ENCODE data around the gene BSCL2. TPM values are rescaled to one million over a fixed set of nuclear protein-coding genes. Genes with fewer than 3 reads are reported as not detected.
"Not testable (repeated sequence)": the region's sequence is repeated elsewhere in the genome, so short reads cannot be mapped to it uniquely, and the experiment has no call there.

Gene BSCL2
- total RNA-seq, 4 donors from 2014 or later: 61.7 to 155 (median 75.7) TPM

GRCh38 chr11:62664405-62665074, 42.7 kb downstream of the BSCL2 start:
- peak overlapping the region; percentile 55 to 77 (median 72) for H3K4me3 ChIP-seq
- no peaks in the 10 kb centered on the region for H3K9me3 ChIP-seq
- H3K36me3 ChIP-seq: peaks cover 0 to 6% (median 0%) of the 10 kb centered on the region in 4 donors
- no peaks in the 10 kb centered on the region for H3K27me3 ChIP-seq
- TF ChIP-seq CTCF (IDR thresholded peaks at IDR 0.05) (no peak), EP300 (IDR thresholded peaks at IDR 0.05; ENCODE audit: low read depth) (no peak), POLR2AphosphoS5 (IDR thresholded peaks at IDR 0.05) (no peak), POLR2A (IDR thresholded peaks at IDR 0.05) (no peak)
- H3K4me1 ChIP-seq: peaks cover 18 to 44% (median 33%) of the 10 kb centered on the region in 4 donors
- WGBS, 2 donors (ENCODE audit: low coverage in 1 of 2): 1% methylated on average over 30 of the region's 36 CpGs; no CpG with 5 or more reads in 1 of the 2 donors
- DNase-seq: peak; percentile 74
- in situ Hi-C loops (cut with MboI; ENCODE audit: low pct_ligation_motif_present in 1 of 4, low pct_unique_long_range_greater_than_20kb in 1 of 4, low sequenced_read_pairs in 3 of 4) (no loop called here), intact Hi-C loops (cut with DNase I; ENCODE audit: low total_unique reads) (no loop called here)
- H3K27ac ChIP-seq: peak overlapping the region; percentile 93 to 97 (median 94)

- Histone ChIP-seq H3K27me3 (no peaks in the 10 kb centered on the region), H3K4me3 (no peak overlapping the region), H3K27ac (no peak overlapping the region), H3K36me3 (no peaks in the 10 kb centered on the region), H3K4me1 (peaks cover 5 to 12% (median 8%) of the 10 kb centered on the region in 4 donors), H3K9me3 (no peaks in the 10 kb centered on the region)
- intact Hi-C loops (cut with DNase I; ENCODE audit: low total_unique reads) (no loop called here), in situ Hi-C loops (cut with MboI; ENCODE audit: low pct_ligation_motif_present in 1 of 4, low pct_unique_long_range_greater_than_20kb in 1 of 4, low sequenced_read_pairs in 3 of 4) (no loop called here)
- DNase-seq: no peak
- no peak for TF ChIP-seq EP300 (IDR thresholded peaks at IDR 0.05; ENCODE audit: low read depth)
- TF ChIP-seq POLR2A (IDR thresholded peaks at IDR 0.05): no peak
- no peak for TF ChIP-seq CTCF (IDR thresholded peaks at IDR 0.05)
- TF ChIP-seq POLR2AphosphoS5 (IDR thresholded peaks at IDR 0.05): no peak
- WGBS, 2 donors (ENCODE audit: low coverage in 1 of 2): 67 to 71% methylated on average over 5 of the region's 5 CpGs
Observed at GRCh38 chr11:62656796-62657429, 50.3 kb downstream of the BSCL2 start.

DNA sequence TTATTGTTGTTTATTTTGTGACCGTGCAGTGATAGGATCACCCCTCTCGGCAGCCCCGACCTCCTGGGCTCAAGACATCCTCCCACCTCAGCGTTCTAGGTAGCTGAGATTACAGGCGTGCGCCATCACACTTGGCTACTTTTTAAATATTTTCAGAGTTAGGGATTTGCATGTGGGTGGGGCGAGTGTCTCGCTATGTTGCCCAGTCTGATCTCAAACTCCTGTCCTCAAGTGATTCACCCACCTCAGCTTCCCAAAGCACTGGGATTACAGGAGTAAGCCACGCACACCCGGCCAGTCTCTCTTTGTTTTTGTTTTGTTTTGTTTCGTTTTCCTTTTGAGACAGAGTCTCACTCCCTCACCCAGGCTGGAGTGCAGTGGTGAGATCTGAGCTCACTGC, 52.9 kb downstream of the BSCL2 start:
- Histone ChIP-seq H3K27me3 (no peaks in the 10 kb centered on the region), H3K27ac (no peak overlapping the region), H3K4me3 (no peak overlapping the region), H3K4me1 (peaks cover 9 to 19% (median 12%) of the 10 kb centered on the region in 4 donors), H3K9me3 (no peaks in the 10 kb centered on the region), H3K36me3 (peaks cover 0 to 5% (median 0%) of the 10 kb centered on the region in 4 donors)
- 79 to 87% methylated on average over 4 to 11 of the region's 11 CpGs for WGBS, 2 donors (ENCODE audit: low coverage in 1 of 2)
- no peak for TF ChIP-seq EP300 (IDR thresholded peaks at IDR 0.05; ENCODE audit: low read depth)
- no peak for TF ChIP-seq POLR2AphosphoS5 (IDR thresholded peaks at IDR 0.05)
- no peak for TF ChIP-seq CTCF (IDR thresholded peaks at IDR 0.05)
- TF ChIP-seq POLR2A (IDR thresholded peaks at IDR 0.05): no peak
- intact Hi-C loops (cut with DNase I; ENCODE audit: low total_unique reads) (no loop called here), in situ Hi-C loops (cut with MboI; ENCODE audit: low pct_ligation_motif_present in 1 of 4, low pct_unique_long_range_greater_than_20kb in 1 of 4, low sequenced_read_pairs in 3 of 4) (no loop called here)
- no peak for DNase-seq

DNA sequence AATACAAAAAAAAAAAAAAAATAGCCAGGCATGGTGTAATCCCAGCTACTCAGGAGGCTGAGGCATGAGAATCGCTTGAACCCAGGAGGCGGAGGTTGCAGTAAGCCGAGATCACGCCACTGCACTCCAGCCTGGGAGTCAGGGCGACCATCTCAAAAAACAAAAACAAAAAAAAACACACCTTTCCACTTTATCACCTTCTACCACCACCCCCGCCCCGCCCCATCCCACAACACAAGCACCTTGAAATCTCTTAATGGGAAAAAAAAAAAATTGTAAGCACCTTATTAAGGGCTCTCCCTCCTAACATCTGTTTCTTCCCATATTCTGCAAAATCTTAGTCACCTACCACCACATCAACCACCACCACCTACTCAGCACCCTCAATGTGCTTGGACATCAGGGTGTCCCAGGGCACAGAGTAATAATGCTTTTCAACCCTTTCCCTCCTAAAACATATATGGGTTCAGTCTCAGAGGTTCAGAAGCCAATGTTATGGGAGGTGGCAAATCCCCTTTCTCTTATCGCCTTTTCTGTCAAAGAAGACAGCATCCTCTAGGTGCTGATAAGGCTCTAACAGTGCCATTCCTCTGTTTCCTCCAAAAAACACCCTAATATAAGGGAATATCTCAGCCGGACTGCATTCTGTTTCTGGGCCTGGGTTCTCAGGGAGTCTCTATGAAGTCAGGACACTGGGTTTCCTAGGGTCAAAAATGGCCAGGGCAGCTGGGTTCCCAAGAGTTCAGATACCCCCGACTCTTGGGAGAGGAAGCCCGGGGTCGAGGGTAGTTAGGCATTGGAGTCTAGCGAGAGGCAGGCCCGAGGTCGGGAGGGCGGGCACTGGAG, 54.8 kb downstream of the BSCL2 start:
- DNase-seq: no peak
- intact Hi-C loops (cut with DNase I; ENCODE audit: low total_unique reads): no loop called here
- 39 to 50% methylated on average over 8 to 9 of the region's 16 CpGs for WGBS, 2 donors (ENCODE audit: low coverage in 1 of 2)
- H3K9me3 ChIP-seq: no peaks in the 10 kb centered on the region
- in situ Hi-C loops (cut with MboI; ENCODE audit: low pct_ligation_motif_present in 1 of 4, low pct_unique_long_range_greater_than_20kb in 1 of 4, low sequenced_read_pairs in 3 of 4): no loop called here
- peaks cover 9 to 19% (median 12%) of the 10 kb centered on the region in 4 donors for H3K4me1 ChIP-seq
- TF ChIP-seq POLR2A (IDR thresholded peaks at IDR 0.05) (no peak), EP300 (IDR thresholded peaks at IDR 0.05; ENCODE audit: low read depth) (no peak), CTCF (IDR thresholded peaks at IDR 0.05) (no peak), POLR2AphosphoS5 (IDR thresholded peaks at IDR 0.05) (no peak)
- peak overlapping the region; percentile 67 to 98 (median 80) for H3K4me3 ChIP-seq
- no peaks in the 10 kb centered on the region for H3K27me3 ChIP-seq
- H3K36me3 ChIP-seq: peaks cover 0 to 5% (median 3%) of the 10 kb centered on the region in 4 donors
- H3K27ac ChIP-seq: peak overlapping the region; percentile 92 to 97 (median 94)

- H3K27me3 ChIP-seq; H3K36me3 ChIP-seq; DNase-seq; intact Hi-C loops (cut with DNase I; ENCODE audit: low total_unique reads); in situ Hi-C loops (cut with MboI; ENCODE audit: low pct_ligation_motif_present in 1 of 4, low pct_unique_long_range_greater_than_20kb in 1 of 4, low sequenced_read_pairs in 3 of 4); H3K27ac ChIP-seq; H3K9me3 ChIP-seq; H3K4me3 ChIP-seq: not testable (repeated sequence)
- peaks cover 16 to 31% (median 24%) of the 10 kb centered on the region in 4 donors for H3K4me1 ChIP-seq
- WGBS, 2 donors (ENCODE audit: low coverage in 1 of 2): 88 to 95% methylated on average over 8 to 12 of the region's 12 CpGs
Observed at GRCh38 chr11:62650283-62650682, 56.9 kb downstream of the BSCL2 start.

All from transverse colon (tissue), 4 donors.